GM18519 (cell line): ENCODE measurements around the gene BMP4.
"Not testable (repeated sequence)": the region's sequence is repeated elsewhere in the genome, so short reads cannot be mapped to it uniquely, and the experiment has no call there.

Experiments used
- ATAC-seq: cut with Tn5 transposase; IDR thresholded peaks from one replicate; pipeline ENCODE4 v1.9.1; 2021; ENCODE audit warnings: mild to moderate bottlenecking, moderate library complexity; ENCODE audit not compliant: unreplicated experiment, low FRiP score

Gene BMP4

GRCh38 chr14:53956427-53957201 lies at the start of gene BMP4:
Gene BMP4, minus strand, starts transcription at chr14:53956825. Its CDS starts 4,603 bp downstream, at chr14:53952222.
- no peak for ATAC-seq

- no peak for ATAC-seq
Measured at GRCh38 chr14:54003064-54003463, 46.4 kb upstream of the BMP4 start.

GRCh38 chr14:54002653-54003052 lies 46.0 kb upstream of the BMP4 start:
- ATAC-seq, result no peak

GRCh38 chr14:54001189-54001878 lies 44.7 kb upstream of the BMP4 start:
- no peak for ATAC-seq

GRCh38 chr14:54000341-54000811 lies 43.8 kb upstream of the BMP4 start:
- ATAC-seq, result no peak

GRCh38 chr14:53999061-53999488 lies 42.5 kb upstream of the BMP4 start:
- no peak for ATAC-seq

- no peak for ATAC-seq
Measured at GRCh38 chr14:53996041-53996440, 39.4 kb upstream of the BMP4 start.

GRCh38 chr14:53993920-53994607 lies 37.4 kb upstream of the BMP4 start:
- no peak for ATAC-seq

- ATAC-seq, result no peak
Measured at GRCh38 chr14:53990978-53991377, 34.4 kb upstream of the BMP4 start.

- not testable (repeated sequence) for ATAC-seq
Measured at GRCh38 chr14:53986718-53987117, 30.1 kb upstream of the BMP4 start.

- ATAC-seq, result not testable (repeated sequence)
Measured at GRCh38 chr14:53984958-53985357, 28.3 kb upstream of the BMP4 start.

- no peak for ATAC-seq
Measured at GRCh38 chr14:53983112-53983511, 26.5 kb upstream of the BMP4 start.

- no peak for ATAC-seq
Measured at GRCh38 chr14:53982546-53982945, 25.9 kb upstream of the BMP4 start.

GRCh38 chr14:53979747-53980642 lies 23.4 kb upstream of the BMP4 start:
- ATAC-seq, result no peak

GRCh38 chr14:53979113-53979681 lies 22.6 kb upstream of the BMP4 start:
- no peak for ATAC-seq

GRCh38 chr14:53978194-53978593 lies 21.6 kb upstream of the BMP4 start:
- ATAC-seq, result no peak

- no peak for ATAC-seq
Measured at GRCh38 chr14:53975444-53975843, 18.8 kb upstream of the BMP4 start.

- no peak for ATAC-seq
Measured at GRCh38 chr14:53971521-53971920, 14.9 kb upstream of the BMP4 start.

GRCh38 chr14:53969326-53969725 lies 12.7 kb upstream of the BMP4 start:
- no peak for ATAC-seq

- ATAC-seq, result no peak
Measured at GRCh38 chr14:53968726-53969125, 12.1 kb upstream of the BMP4 start.
